Mesenchymal stem cell (in vitro differentiated cells and primary cell): ENCODE data around the gene GALNT10.

Source experiments
- DNase-seq: peaks from one replicate; pipeline ENCODE4 v3.0.0-alpha.2; 2013
- H2AFZ ChIP-seq: one replicate; pipeline ENCODE4 v1.6.1; 2013; ENCODE audit warnings: low read depth, mild to moderate bottlenecking, control low read depth, inconsistent platforms, low read length, moderate library complexity
- H2AK5ac ChIP-seq: 2 replicates; pipeline ENCODE4 v1.6.1; 2013; ENCODE audit warnings: low read length, moderate library complexity, mild to moderate bottlenecking, inconsistent platforms; ENCODE audit not compliant: severe bottlenecking
- H2BK120ac ChIP-seq: one replicate; pipeline ENCODE4 v1.6.1; 2013; ENCODE audit warnings: low read depth, mild to moderate bottlenecking, inconsistent platforms, low read length, moderate library complexity
- H2BK12ac ChIP-seq, 2 experiments: one replicate each; pipeline ENCODE4 v1.6.1; 2013; ENCODE audit warnings: inconsistent platforms in 2 of 2, low read length in 2 of 2, mild to moderate bottlenecking in 2 of 2, moderate library complexity in 2 of 2, control low read depth in 1 of 2
- H2BK15ac ChIP-seq: one replicate; pipeline ENCODE4 v1.6.1; 2013; ENCODE audit warnings: mild to moderate bottlenecking, low read depth, inconsistent platforms; ENCODE audit not compliant: poor library complexity, severe bottlenecking
- H2BK5ac ChIP-seq: 2 replicates; pipeline ENCODE4 v1.6.1; 2013; ENCODE audit warnings: low read depth, mild to moderate bottlenecking, low read length, control low read depth, inconsistent platforms; ENCODE audit not compliant: poor library complexity, severe bottlenecking
- H3K14ac ChIP-seq, 2 experiments: one replicate each; pipeline ENCODE4 v1.6.1; 2013; ENCODE audit warnings: inconsistent platforms in 2 of 2, low read length in 2 of 2, control low read depth in 1 of 2, mild to moderate bottlenecking in 1 of 2, moderate library complexity in 1 of 2
- H3K18ac ChIP-seq, 2 experiments: one replicate each; pipeline ENCODE4 v1.6.1; 2013; ENCODE audit warnings: inconsistent platforms in 2 of 2, low read length in 2 of 2, control low read depth in 1 of 2, low read depth in 1 of 2, mild to moderate bottlenecking in 1 of 2
- H3K23ac ChIP-seq, 2 experiments: one replicate each; pipeline ENCODE4 v1.6.1; 2013; ENCODE audit warnings: inconsistent platforms in 2 of 2, low read length in 2 of 2, mild to moderate bottlenecking in 2 of 2, moderate library complexity in 2 of 2, control low read depth in 1 of 2
- H3K27ac ChIP-seq: 2 replicates; pipeline ENCODE4 v1.5.1; 2013; ENCODE audit warnings: mild to moderate bottlenecking, moderate library complexity, low read length, control low read depth, inconsistent platforms; ENCODE audit not compliant: poor library complexity, severe bottlenecking
- H3K27me3 ChIP-seq, 2 experiments: 2 replicates each; pipeline versions ENCODE4 v1.6.1 to v1.7.0; 2013; ENCODE audit warnings: low read length in 2 of 2, mild to moderate bottlenecking in 2 of 2, moderate library complexity in 2 of 2, control low read depth in 1 of 2, inconsistent platforms in 1 of 2; ENCODE audit not compliant: control insufficient read depth in 1 of 2, insufficient read depth in 1 of 2
- H3K36me3 ChIP-seq, 2 experiments: 2 replicates each; pipeline versions ENCODE4 v1.6.1 to v1.7.0; 2013; ENCODE audit warnings: low read length in 2 of 2, control low read depth in 1 of 2, inconsistent platforms in 1 of 2, low read depth in 1 of 2, mild to moderate bottlenecking in 1 of 2; ENCODE audit not compliant: insufficient read depth in 2 of 2, control insufficient read depth in 1 of 2
- H3K4ac ChIP-seq, 2 experiments: one replicate each; pipeline ENCODE4 v1.6.1; 2013; ENCODE audit warnings: inconsistent platforms in 2 of 2, low read length in 2 of 2, mild to moderate bottlenecking in 2 of 2, moderate library complexity in 2 of 2, control low read depth in 1 of 2, low read depth in 1 of 2
- H3K4me1 ChIP-seq: 2 replicates; pipeline ENCODE4 v1.6.1; 2013; ENCODE audit warnings: low read depth, low read length, control low read depth; ENCODE audit not compliant: control insufficient read depth, insufficient read depth
- H3K4me2 ChIP-seq: 2 replicates; pipeline ENCODE4 v1.6.1; 2013; ENCODE audit warnings: low read length, mild to moderate bottlenecking, inconsistent platforms; ENCODE audit not compliant: poor library complexity, severe bottlenecking
- H3K4me3 ChIP-seq, 2 experiments: 2 replicates each; pipeline versions ENCODE4 v1.5.1 to v1.7.0; 2013; ENCODE audit warnings: low read length in 2 of 2, mild to moderate bottlenecking in 2 of 2, control low read depth in 1 of 2, low read depth in 1 of 2; ENCODE audit not compliant: insufficient read depth in 1 of 2
- H3K79me1 ChIP-seq: replicated peaks from 2 replicates; pipeline ENCODE4 v1.6.1; 2013; ENCODE audit warnings: mild to moderate bottlenecking, control low read depth, low read length, inconsistent platforms; ENCODE audit not compliant: poor library complexity, severe bottlenecking
- H3K9ac ChIP-seq: 2 replicates; pipeline ENCODE4 v1.7.0; 2013; ENCODE audit warnings: mild to moderate bottlenecking, low read length, moderate library complexity
- H3K9me3 ChIP-seq: 2 replicates; pipeline ENCODE4 v1.7.0; 2013; ENCODE audit warnings: mild to moderate bottlenecking, low read length; ENCODE audit not compliant: control insufficient read depth
- H4K8ac ChIP-seq: one replicate; pipeline ENCODE4 v1.6.1; 2013; ENCODE audit warnings: inconsistent platforms, mild to moderate bottlenecking, low read length, moderate library complexity
- H4K91ac ChIP-seq: one replicate; pipeline ENCODE4 v1.6.1; 2013; ENCODE audit warnings: mild to moderate bottlenecking, low read length, inconsistent platforms
- WGBS: methylation state at CpG from one replicate; pipeline ENCODE4 v1.1.7; 2013; ENCODE audit warnings: mixed read lengths; 5-methylcytosine and 5-hydroxymethylcytosine counted together

Gene GALNT10

DNA sequence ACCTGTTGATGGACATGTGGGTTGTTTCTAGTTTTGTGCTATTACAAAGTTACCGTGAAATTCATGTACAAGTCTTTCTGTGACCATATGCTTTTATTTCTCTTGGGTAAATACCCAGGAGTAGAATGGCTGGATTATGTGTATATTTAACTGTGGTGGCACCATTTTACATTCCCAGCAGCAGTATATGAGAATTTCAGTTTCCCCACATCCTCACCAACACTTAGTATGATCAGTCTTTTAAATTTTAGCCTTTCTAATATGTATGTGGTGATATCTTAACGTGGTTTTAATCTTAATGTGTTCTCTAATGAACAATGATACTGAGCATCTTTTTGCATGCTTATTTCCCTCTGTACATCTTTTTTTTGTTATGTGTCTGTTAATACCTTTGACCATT lies 36.6 kb downstream of the GALNT10 start:
- H3K18ac ChIP-seq: no peak overlapping the region
- H3K4me2 ChIP-seq: no peak overlapping the region
- no peak overlapping the region for H3K23ac ChIP-seq
- no peak overlapping the region for H3K9ac ChIP-seq
- H2BK120ac ChIP-seq: no peak overlapping the region
- H2AFZ ChIP-seq: no peak overlapping the region
- peaks cover 35% of the 10 kb centered on the region for H3K79me1 ChIP-seq
- DNase-seq: no peak
- 100% methylated on average over 1 of the region's 2 CpGs for WGBS
- peaks cover 1% of the 10 kb centered on the region for H3K4me1 ChIP-seq
- no peak overlapping the region for H3K4ac ChIP-seq
- H3K9me3 ChIP-seq: peaks cover 9% of the 10 kb centered on the region
- H2AK5ac ChIP-seq: no peak overlapping the region
- H2BK12ac ChIP-seq: no peak overlapping the region
- H4K91ac ChIP-seq: no peak overlapping the region
- H3K14ac ChIP-seq: no peak overlapping the region
- no peak overlapping the region for H3K27ac ChIP-seq
- no peaks in the 10 kb centered on the region for H3K36me3 ChIP-seq
- H4K8ac ChIP-seq: no peak overlapping the region
- H2BK15ac ChIP-seq: no peak overlapping the region
- H3K4me3 ChIP-seq: no peak overlapping the region
- H2BK5ac ChIP-seq: no peak overlapping the region
- no peaks in the 10 kb centered on the region for H3K27me3 ChIP-seq

DNA sequence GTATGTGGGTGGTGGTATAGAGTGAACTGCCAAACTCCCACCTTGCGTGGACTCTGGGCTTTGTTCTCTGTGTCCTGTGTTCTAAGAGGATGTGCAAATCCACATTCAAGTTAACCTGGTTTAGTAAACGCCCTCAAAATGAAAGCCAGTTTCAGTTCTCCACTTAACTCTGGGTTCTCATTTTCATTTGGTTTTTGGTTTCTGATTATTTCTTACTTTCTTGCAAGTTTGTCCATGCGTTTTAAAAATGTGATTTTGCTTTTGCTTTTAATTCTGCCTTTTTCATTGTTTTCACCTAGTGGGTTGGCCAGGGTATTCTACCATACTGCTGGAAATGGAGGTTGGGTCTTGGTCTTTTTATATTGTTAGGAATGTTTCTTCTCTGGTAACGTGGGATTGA lies 38.2 kb downstream of the GALNT10 start:
- H3K14ac ChIP-seq: no peak overlapping the region
- H3K9ac ChIP-seq: no peak overlapping the region
- 95% methylated on average over 4 of the region's 4 CpGs for WGBS
- H3K4ac ChIP-seq: no peak overlapping the region
- no peak overlapping the region for H2BK12ac ChIP-seq
- DNase-seq: no peak
- no peak overlapping the region for H3K4me3 ChIP-seq
- no peak overlapping the region for H2AK5ac ChIP-seq
- no peaks in the 10 kb centered on the region for H3K27me3 ChIP-seq
- H2AFZ ChIP-seq: no peak overlapping the region
- H3K4me1 ChIP-seq: peaks cover 3% of the 10 kb centered on the region
- H3K36me3 ChIP-seq: no peaks in the 10 kb centered on the region
- H3K27ac ChIP-seq: no peak overlapping the region
- H4K91ac ChIP-seq: no peak overlapping the region
- H3K79me1 ChIP-seq: peaks cover 42% of the 10 kb centered on the region
- no peak overlapping the region for H4K8ac ChIP-seq
- no peak overlapping the region for H2BK5ac ChIP-seq
- no peak overlapping the region for H3K4me2 ChIP-seq
- H3K23ac ChIP-seq: no peak overlapping the region
- H2BK120ac ChIP-seq: no peak overlapping the region
- no peak overlapping the region for H3K18ac ChIP-seq
- H3K9me3 ChIP-seq: peaks cover 9% of the 10 kb centered on the region
- no peak overlapping the region for H2BK15ac ChIP-seq

DNA sequence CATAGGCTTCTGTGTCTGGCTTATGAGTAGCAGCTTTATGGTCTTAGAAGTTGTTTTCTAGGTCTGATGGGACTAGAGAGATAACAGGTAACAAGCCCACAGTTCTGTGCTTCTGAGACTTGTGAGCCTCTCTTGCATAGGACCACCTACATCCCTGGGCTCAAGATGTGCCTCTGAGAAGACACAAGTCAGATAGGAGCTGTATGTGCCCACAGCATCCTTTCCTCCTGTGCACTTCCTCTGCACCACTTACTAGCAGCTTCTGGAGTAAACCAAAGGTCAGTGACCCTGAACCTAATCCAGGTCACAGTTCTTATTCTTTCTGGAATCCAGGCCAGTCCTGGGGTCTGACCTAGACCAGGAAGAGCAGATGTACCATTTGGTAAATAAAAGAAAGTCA lies 40.0 kb downstream of the GALNT10 start:
- Histone ChIP-seq H3K4me1 (peaks cover 3% of the 10 kb centered on the region), H3K9ac (no peak overlapping the region), H3K14ac (no peak overlapping the region), H3K18ac (no peak overlapping the region), H3K9me3 (peaks cover 9% of the 10 kb centered on the region), H3K4me2 (no peak overlapping the region), H3K4ac (no peak overlapping the region), H4K91ac (no peak overlapping the region), H3K27me3 (no peaks in the 10 kb centered on the region), H3K36me3 (no peaks in the 10 kb centered on the region), H2AK5ac (no peak overlapping the region), H4K8ac (no peak overlapping the region), H2AFZ (no peak overlapping the region), H2BK15ac (no peak overlapping the region), H2BK5ac (no peak overlapping the region), H2BK12ac (peak overlapping the region in 1 of 2 experiments; percentile 15), H2BK120ac (no peak overlapping the region), H3K4me3 (no peak overlapping the region), H3K23ac (no peak overlapping the region), H3K79me1 (peaks cover 39% of the 10 kb centered on the region), H3K27ac (no peak overlapping the region)
- DNase-seq: no peak

- Histone ChIP-seq H3K4ac (no peak overlapping the region), H4K8ac (no peak overlapping the region), H3K9me3 (no peaks in the 10 kb centered on the region), H2BK15ac (no peak overlapping the region), H3K36me3 (no peaks in the 10 kb centered on the region), H2AFZ (no peak overlapping the region), H3K18ac (no peak overlapping the region), H3K14ac (no peak overlapping the region), H3K4me2 (no peak overlapping the region), H3K27me3 (no peaks in the 10 kb centered on the region), H4K91ac (no peak overlapping the region), H3K23ac (no peak overlapping the region), H2BK5ac (no peak overlapping the region), H2BK12ac (no peak overlapping the region), H2AK5ac (no peak overlapping the region), H3K9ac (no peak overlapping the region), H2BK120ac (no peak overlapping the region), H3K4me1 (peaks cover 8% of the 10 kb centered on the region), H3K27ac (no peak overlapping the region), H3K4me3 (no peak overlapping the region), H3K79me1 (peaks cover 57% of the 10 kb centered on the region)
- 94% methylated on average over 3 of the region's 3 CpGs for WGBS
- DNase-seq: no peak
Measured at GRCh38 chr5:154234551-154234950, 44.0 kb downstream of the GALNT10 start.
